ENCODE data around the gene SPATA25.
A peak's percentile ranks its signal among the peaks of the same experiment; 100 is the strongest.

The SPATA25 gene

DNA sequence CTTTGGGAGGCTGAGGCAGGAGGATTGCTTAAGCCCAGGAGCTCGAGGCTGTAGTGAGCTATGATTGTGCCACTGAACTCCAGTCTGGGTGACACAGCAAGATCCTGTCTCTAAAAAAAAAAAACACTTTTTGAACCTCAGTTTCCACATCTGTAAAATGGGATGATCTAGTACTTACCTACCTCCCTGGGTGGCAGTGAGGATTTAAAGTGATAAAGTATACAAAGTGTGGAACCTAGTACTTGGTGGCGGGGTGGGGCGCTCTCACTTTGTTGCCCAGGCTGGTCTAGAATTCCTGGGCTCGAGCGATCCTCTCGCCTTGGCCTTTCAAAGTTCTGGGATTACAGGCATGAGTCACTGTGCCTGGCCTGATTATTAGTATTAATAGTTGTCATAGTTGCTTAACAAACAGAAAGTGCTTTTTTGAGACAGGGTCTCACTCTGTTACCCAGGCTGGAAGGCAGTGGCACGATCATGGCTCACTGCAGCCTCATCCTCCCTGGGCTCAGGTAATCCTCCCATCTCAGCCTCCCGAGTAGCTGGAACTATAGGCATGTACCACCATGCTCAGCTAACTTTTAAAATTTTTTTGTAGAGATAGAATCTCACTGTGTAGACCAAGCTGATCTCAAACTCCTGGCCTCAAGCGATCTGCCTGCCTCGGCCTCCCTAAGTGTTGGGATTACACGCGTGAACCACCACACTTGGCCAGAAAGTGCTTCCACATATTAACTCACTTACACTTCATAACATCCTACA lies 31.5 kb upstream of the SPATA25 start:
- Histone ChIP-seq H3K4me1 (peaks cover 0 to 32% (median 6%) of the 10 kb centered on the region in 4 donors), H3K4me3 (no peak overlapping the region), H3K27me3 (peaks cover 0 to 12% of the 10 kb centered on the region in 2 donors), H3K36me3 (no peaks in the 10 kb centered on the region), H3K27ac (peak overlapping the region; percentile 10 to 32), H3K9me3 (no peaks in the 10 kb centered on the region)
- TF ChIP-seq, protein P1, sequence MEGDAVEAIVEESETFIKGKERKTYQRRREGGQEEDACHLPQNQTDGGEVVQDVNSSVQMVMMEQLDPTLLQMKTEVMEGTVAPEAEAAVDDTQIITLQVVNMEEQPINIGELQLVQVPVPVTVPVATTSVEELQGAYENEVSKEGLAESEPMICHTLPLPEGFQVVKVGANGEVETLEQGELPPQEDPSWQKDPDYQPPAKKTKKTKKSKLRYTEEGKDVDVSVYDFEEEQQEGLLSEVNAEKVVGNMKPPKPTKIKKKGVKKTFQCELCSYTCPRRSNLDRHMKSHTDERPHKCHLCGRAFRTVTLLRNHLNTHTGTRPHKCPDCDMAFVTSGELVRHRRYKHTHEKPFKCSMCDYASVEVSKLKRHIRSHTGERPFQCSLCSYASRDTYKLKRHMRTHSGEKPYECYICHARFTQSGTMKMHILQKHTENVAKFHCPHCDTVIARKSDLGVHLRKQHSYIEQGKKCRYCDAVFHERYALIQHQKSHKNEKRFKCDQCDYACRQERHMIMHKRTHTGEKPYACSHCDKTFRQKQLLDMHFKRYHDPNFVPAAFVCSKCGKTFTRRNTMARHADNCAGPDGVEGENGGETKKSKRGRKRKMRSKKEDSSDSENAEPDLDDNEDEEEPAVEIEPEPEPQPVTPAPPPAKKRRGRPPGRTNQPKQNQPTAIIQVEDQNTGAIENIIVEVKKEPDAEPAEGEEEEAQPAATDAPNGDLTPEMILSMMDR (IDR thresholded peaks at IDR 0.05) = no peak
- intact Hi-C loops (cut with DNase I; ENCODE audit: low total_unique reads) = no loop called here
- DNase-seq = no peak

DNA sequence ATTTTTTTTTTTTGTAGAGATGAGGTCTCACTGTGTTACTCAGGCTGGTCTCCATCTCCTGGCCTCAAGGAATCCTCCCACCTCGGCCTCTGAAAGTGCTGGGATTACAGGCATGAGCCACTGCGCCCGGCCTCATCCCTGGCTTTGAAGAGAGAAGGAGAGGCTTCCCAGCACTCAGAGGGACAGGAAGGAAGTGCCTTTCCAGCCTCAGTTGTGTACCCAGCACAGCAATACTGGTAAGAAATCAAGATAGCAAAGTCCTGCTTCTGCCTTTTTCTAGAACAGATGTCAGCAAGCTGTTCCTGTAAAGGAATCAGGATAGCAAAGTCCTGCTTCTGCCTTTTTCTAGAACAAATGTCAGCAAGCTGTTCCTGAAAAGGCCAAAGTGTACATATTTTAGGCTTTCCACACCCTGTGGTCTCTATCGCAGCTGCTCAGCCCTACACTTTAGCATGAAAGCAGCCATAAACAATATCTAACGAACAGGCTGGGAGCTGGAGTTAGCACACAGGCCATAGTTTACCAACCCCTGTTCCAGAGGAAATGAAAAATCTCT lies 30.8 kb upstream of the SPATA25 start:
- H3K9me3 ChIP-seq = no peaks in the 10 kb centered on the region
- no peak for DNase-seq
- no peak overlapping the region for H3K4me3 ChIP-seq
- no peaks in the 10 kb centered on the region for H3K36me3 ChIP-seq
- H3K4me1 ChIP-seq = peaks cover 0 to 28% (median 5%) of the 10 kb centered on the region in 4 donors
- TF ChIP-seq, protein P1 (IDR thresholded peaks at IDR 0.05) = no peak
- H3K27me3 ChIP-seq = peaks cover 0 to 14% of the 10 kb centered on the region in 2 donors
- intact Hi-C loops (cut with DNase I; ENCODE audit: low total_unique reads) = no loop called here
- peak overlapping the region; percentile 10 to 32 for H3K27ac ChIP-seq

DNA sequence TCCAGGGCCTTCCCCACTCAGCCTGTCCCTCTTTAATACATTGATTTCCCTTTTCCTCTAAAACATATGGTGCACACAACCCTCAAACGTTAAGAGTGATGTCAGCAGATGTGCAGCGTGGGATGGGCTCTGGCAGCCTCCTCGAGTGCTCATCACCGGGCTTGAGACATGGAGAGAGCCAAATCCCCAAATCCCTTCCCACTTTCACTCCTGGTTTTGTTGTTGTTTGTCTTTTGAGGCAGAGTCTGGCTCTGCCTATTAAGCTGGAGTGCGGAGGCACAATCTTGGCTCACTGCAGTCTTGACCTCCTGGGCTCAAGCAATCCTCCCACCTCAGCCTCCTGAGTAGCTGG lies 30.3 kb upstream of the SPATA25 start:
- Histone ChIP-seq H3K27ac (peak overlapping the region in 1 of 2 donors; percentile 32), H3K4me1 (peaks cover 0 to 30% (median 7%) of the 10 kb centered on the region in 4 donors), H3K36me3 (no peaks in the 10 kb centered on the region), H3K4me3 (no peak overlapping the region), H3K9me3 (no peaks in the 10 kb centered on the region), H3K27me3 (peaks cover 0 to 19% of the 10 kb centered on the region in 2 donors)
- DNase-seq = no peak
- TF ChIP-seq, protein P1 (IDR thresholded peaks at IDR 0.05) = no peak
- intact Hi-C loops (cut with DNase I; ENCODE audit: low total_unique reads) = no loop called here

DNA sequence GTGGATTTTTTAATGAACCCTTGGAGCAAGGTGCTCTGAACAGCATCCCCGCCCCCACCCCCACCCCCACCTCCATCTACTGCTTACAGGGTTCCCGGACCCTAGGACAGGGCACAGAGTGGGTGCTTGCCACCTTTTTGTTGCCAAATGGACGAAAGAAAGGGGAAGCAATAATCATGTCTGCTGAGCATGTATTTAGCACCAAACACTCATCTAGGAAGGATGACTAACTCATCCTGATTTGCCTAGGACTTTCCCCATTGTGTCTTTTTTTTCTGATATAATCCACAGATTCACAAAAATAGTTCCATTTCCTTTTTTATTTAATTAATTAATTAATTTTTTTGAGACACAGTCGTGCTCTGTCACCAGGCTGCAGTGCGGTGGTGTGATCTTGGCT lies 25.7 kb upstream of the SPATA25 start:
- no peaks in the 10 kb centered on the region for H3K36me3 ChIP-seq
- H3K9me3 ChIP-seq = no peaks in the 10 kb centered on the region
- TF ChIP-seq, protein P1 (IDR thresholded peaks at IDR 0.05) = no peak
- no peak overlapping the region for H3K4me3 ChIP-seq
- intact Hi-C loops (cut with DNase I; ENCODE audit: low total_unique reads) = no loop called here
- DNase-seq = no peak
- H3K27ac ChIP-seq = no peak overlapping the region
- peaks cover 0 to 24% (median 20%) of the 10 kb centered on the region in 4 donors for H3K4me1 ChIP-seq
- H3K27me3 ChIP-seq = peaks cover 0 to 13% of the 10 kb centered on the region in 2 donors

DNA sequence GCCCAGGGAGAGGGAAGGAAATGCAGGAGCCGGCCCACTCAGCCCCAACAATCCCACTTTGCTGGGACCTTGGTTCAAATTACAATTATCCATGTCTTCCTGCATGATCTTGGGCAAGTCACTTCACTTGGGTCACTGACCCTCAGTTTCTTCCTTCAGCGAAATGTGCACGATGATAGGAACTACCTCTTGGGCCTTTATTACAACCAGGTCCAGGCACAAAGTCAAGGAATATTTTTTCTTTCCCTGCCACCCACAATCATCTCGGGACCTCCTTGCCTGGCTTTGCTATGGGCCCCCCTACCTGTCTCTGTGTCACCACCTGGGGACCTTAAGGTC lies 24.9 kb upstream of the SPATA25 start:
- H3K4me1 ChIP-seq = peaks cover 0 to 20% (median 20%) of the 10 kb centered on the region in 4 donors
- H3K27ac ChIP-seq = peak overlapping the region; percentile 34 to 72
- intact Hi-C loops (cut with DNase I; ENCODE audit: low total_unique reads) = no loop called here

More for the DNA sequence above, 24.9 kb upstream of the SPATA25 start:
- Histone ChIP-seq H3K36me3 (no peaks in the 10 kb centered on the region), H3K4me3 (peak overlapping the region; percentile 50 to 58), H3K27me3 (peaks cover 0 to 13% of the 10 kb centered on the region in 2 donors), H3K9me3 (no peaks in the 10 kb centered on the region)
- no peak for DNase-seq
- TF ChIP-seq, protein P1 (IDR thresholded peaks at IDR 0.05) = no peak

All from tibial artery (tissue), 4 donors.